Left ventricle myocardium inferior (tissue), 1 donor: ENCODE data around the gene PPP1R13L. TPM values are rescaled to one million over a fixed set of nuclear protein-coding genes. Genes with fewer than 3 reads are reported as not detected.

ENCODE experiments used
- DNase-seq: peaks from one replicate; pipeline ENCODE4 v3.0.0-alpha.2; 2020
- H3K27ac ChIP-seq: fragments of 200-600 bp; replicated peaks from 2 replicates; pipeline ENCODE4 v1.8.0; 2021
- H3K27me3 ChIP-seq: fragments of 200-600 bp; 2 replicates; pipeline ENCODE4 v1.8.0; 2021; ENCODE audit warnings: low read depth
- H3K36me3 ChIP-seq: fragments of 200-600 bp; 2 replicates; pipeline ENCODE4 v1.8.0; 2021
- H3K4me1 ChIP-seq: fragments of 200-600 bp; 2 replicates; pipeline ENCODE4 v1.8.0; 2021
- H3K4me3 ChIP-seq: fragments of 200-600 bp; 2 replicates; pipeline ENCODE4 v1.8.0; 2021; ENCODE audit warnings: mild to moderate bottlenecking, moderate library complexity
- H3K9me3 ChIP-seq: fragments of 200-600 bp; replicated peaks from 2 replicates; pipeline ENCODE4 v1.8.0; 2021
- CTCF ChIP-seq: fragments of 200-600 bp; IDR thresholded peaks from 2 replicates; pipeline ENCODE4 v1.8.0; 2021; ENCODE audit warnings: antibody characterized with exemption, mild to moderate bottlenecking, borderline replicate concordance
- intact Hi-C: fragments of 100-400 bp; cut with micrococcal nuclease; formaldehyde crosslinking; loops from one replicate; pipeline ENCODE4 v1.11.0; 2022
- total RNA-seq: library from RNA; stranded (reverse); fragmentation: NEBNext Ultra II Directional; extraction: Animal tissue kit (Norgen Biotek cat#: 25700); gene quantifications from one replicate; pipeline ENCODE4 v1.2.1, GENCODE V29; 2021
- donor health status: DM: no; HTN: yes; CAD: no; lungs with severe emphysema.

PPP1R13L gene
- total RNA-seq, 1 donor from 2014 or later: 207 TPM

GRCh38 chr19:45443462-45444317 is 38.8 kb upstream of the PPP1R13L start:
- Histone ChIP-seq H3K27ac (peak overlapping the region; percentile 93), H3K4me1 (peaks cover 46% of the 10 kb centered on the region), H3K9me3 (no peaks in the 10 kb centered on the region), H3K27me3 (no peaks in the 10 kb centered on the region), H3K36me3 (no peaks in the 10 kb centered on the region), H3K4me3 (peak overlapping the region; percentile 64)
- DNase-seq: peak; percentile 97
- intact Hi-C loops: no loop called here
- no peak for TF ChIP-seq CTCF

DNA sequence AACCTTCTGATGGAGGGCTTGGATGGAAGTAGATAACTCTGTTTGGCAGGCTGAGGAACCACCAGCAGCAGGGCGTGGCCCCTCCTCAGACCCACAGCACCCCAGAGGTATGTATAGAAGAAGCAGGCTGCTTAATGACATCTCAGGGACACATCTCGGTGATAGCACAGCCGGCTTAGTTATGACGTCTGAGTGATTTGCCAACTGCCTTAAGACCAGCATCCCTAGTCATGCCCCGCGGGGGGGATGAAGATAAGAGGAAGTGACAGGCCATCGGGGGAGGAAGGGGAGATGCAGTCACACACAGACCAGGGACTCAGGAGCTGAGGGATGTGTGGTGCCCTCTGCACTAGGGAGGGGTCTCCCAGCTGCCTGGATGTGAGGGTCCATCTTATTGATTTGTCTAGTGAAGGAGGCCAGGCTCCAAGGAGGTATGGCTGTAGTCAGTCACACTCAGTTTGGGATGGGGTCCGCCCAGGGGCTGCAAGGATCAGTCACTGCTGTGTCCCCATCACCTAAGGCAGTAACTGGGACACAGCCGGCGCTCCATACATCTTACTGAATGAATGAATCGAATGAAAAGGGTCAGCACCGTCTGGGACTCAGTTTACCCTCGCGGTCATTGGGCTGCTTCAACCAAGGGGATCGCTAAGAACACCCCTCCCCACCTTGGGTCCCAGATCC is 38.1 kb upstream of the PPP1R13L start:
- peak overlapping the region; percentile 93 for H3K27ac ChIP-seq
- peak overlapping the region; percentile 64 for H3K4me3 ChIP-seq
- H3K9me3 ChIP-seq: no peaks in the 10 kb centered on the region
- H3K27me3 ChIP-seq: no peaks in the 10 kb centered on the region
- no peak for TF ChIP-seq CTCF
- H3K36me3 ChIP-seq: no peaks in the 10 kb centered on the region
- intact Hi-C loops: no loop called here
- peaks cover 45% of the 10 kb centered on the region for H3K4me1 ChIP-seq
- DNase-seq: peak; percentile 46

- no peak for DNase-seq
- no peak overlapping the region for H3K4me3 ChIP-seq
- H3K27me3 ChIP-seq: no peaks in the 10 kb centered on the region
- peak overlapping the region; percentile 93 for H3K27ac ChIP-seq
- intact Hi-C loops: no loop called here
- H3K9me3 ChIP-seq: no peaks in the 10 kb centered on the region
- no peaks in the 10 kb centered on the region for H3K36me3 ChIP-seq
- peaks cover 45% of the 10 kb centered on the region for H3K4me1 ChIP-seq
- no peak for TF ChIP-seq CTCF
Observed at GRCh38 chr19:45442408-45442777, 37.5 kb upstream of the PPP1R13L start.

DNA sequence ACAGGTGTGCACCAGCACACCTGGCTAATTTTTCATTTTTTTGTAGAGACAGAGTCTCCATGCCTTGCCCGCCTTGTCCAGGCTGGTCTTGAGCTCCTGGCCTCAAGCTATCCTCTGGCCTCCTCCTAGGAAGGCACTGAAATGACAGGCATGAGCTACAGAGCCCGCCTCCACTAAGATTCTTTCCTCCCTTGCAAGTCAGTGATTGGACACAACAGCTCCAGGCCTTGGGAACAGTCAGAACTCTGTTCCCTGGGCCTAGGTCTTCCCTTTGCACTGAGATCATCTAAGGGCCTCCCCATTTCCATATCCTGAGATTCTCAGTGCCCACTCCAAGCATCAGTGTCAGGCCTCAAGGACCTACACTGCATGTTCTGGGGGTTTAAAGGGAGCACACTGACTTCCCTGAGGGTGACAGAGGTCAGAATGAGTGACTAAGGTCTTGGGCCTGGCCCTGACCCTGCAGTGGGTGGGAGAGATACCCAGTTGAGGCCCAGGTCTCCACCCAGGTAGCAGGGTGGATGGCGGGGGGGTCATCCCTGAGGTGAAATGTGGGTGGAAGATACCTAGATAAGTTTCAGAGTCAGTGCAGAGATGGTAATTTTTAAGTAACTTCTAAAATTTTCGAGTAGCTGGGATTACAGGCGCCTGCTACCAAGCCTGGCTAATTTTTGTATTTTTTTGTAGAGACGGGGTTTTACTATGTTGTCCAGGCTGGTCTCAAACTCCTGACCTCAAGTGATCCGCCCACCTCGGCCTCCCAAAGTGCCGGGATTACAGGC is 36.2 kb upstream of the PPP1R13L start:
- Histone ChIP-seq H3K4me1 (peaks cover 45% of the 10 kb centered on the region), H3K9me3 (no peaks in the 10 kb centered on the region), H3K4me3 (no peak overlapping the region), H3K27ac (peak overlapping the region; percentile 98), H3K36me3 (no peaks in the 10 kb centered on the region), H3K27me3 (no peaks in the 10 kb centered on the region)
- DNase-seq: no peak
- intact Hi-C loops: no loop called here
- TF ChIP-seq CTCF: no peak

DNA sequence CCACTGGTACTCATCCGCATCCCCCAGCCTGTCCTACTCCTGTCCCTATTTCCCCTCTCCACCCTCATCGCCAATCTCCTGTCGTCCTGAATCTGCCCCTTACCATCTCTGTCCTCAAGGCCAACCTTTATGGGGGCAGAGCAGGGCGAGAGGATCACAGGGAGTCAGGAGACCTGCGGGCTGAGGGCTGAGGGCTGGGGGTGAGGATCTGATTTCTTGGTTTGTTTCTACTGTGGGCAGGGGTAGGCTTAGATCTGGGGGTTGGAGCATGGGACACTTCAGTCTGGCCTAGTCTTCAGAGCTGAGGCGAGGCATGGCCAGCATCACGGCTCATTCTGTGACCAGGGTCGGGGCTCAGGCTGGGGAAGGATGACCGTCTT is 35.4 kb upstream of the PPP1R13L start:
- intact Hi-C loops: no loop called here
- H3K27ac ChIP-seq: peak overlapping the region; percentile 98
- peaks cover 45% of the 10 kb centered on the region for H3K4me1 ChIP-seq
- H3K4me3 ChIP-seq: peak overlapping the region; percentile 82
- DNase-seq: no peak
- H3K9me3 ChIP-seq: no peaks in the 10 kb centered on the region
- H3K36me3 ChIP-seq: no peaks in the 10 kb centered on the region
- TF ChIP-seq CTCF: no peak
- no peaks in the 10 kb centered on the region for H3K27me3 ChIP-seq
